Left lung (tissue), 10 donors: ENCODE measurements around the gene RPS6KA2. TPM values are rescaled to one million over a fixed set of nuclear protein-coding genes. Genes with fewer than 3 reads are reported as not detected.

Source experiments
- ATAC-seq: fragments of 200-7000 bp; cut with Tn5 transposase; one replicate; pipeline ENCODE4 v1.9.1; 2020; ENCODE audit warnings: moderate library complexity
- DNase-seq, 4 donors: peaks; one replicate each; pipeline ENCODE4 v3.0.0-alpha.2; 2013 to 2020
- H3K27ac ChIP-seq, 2 donors: fragments of 200-600 bp; sonication (generic) in 1 of 2; one replicate each; pipeline versions ENCODE4 v1.5.0 to v1.8.0; 2020 to 2021
- H3K27me3 ChIP-seq, 2 donors: fragments of 200-600 bp; sonication (generic) in 1 of 2; one replicate each; pipeline versions ENCODE4 v1.5.0 to v1.8.0; 2020 to 2021
- H3K36me3 ChIP-seq, 2 donors: fragments of 200-600 bp; sonication (generic) in 1 of 2; one replicate each; pipeline versions ENCODE4 v1.5.0 to v1.8.0; 2020 to 2021
- H3K4me1 ChIP-seq, 2 donors: fragments of 200-600 bp; one replicate each; pipeline ENCODE4 v1.8.0; 2021
- H3K4me3 ChIP-seq, 2 donors: fragments of 200-600 bp; sonication (generic) in 1 of 2; one replicate each; pipeline versions ENCODE4 v1.5.0 to v1.8.0; 2020 to 2021; ENCODE audit warnings: mild to moderate bottlenecking in 1 of 2
- H3K9me3 ChIP-seq, 2 donors: fragments of 200-600 bp; sonication (generic) in 1 of 2; one replicate each; pipeline versions ENCODE4 v1.5.0 to v1.8.0; 2020 to 2021
- CTCF ChIP-seq, 2 donors: fragments of 200-600 bp; sonication (generic) in 1 of 2; IDR thresholded peaks; one replicate each; pipeline versions ENCODE4 v1.5.0 to v1.8.0; 2021; ENCODE audit warnings: antibody characterized with exemption in 2 of 2
- intact Hi-C, 2 donors: fragments of 100-400 bp; cut with DNase I; formaldehyde crosslinking; loops; one replicate each; pipeline versions ENCODE4 v1.11.2 to v1.14.2; 2022
- polyA plus RNA-seq, 6 donors: library from polyadenylated mRNA; unstranded; fragments of 120-200 nt; gene quantifications; one replicate each; pipeline ENCODE4 v1.2.1, GENCODE V29; 2013; ENCODE audit not compliant: insufficient read length in 6 of 6
- total RNA-seq, 2 donors: library from RNA; stranded (reverse); fragmentation: NEBNext Ultra II Directional; extraction: Animal tissue kit (Norgen Biotek cat#: 25700); gene quantifications; one replicate each; pipeline ENCODE4 v1.2.1, GENCODE V29; 2021
- donor health status: DM: no; HTN: yes; CAD: no.
- donor health status: DM: no; HTN: no; CAD: no.

RPS6KA2 gene
- total and polyA plus RNA-seq, 8 donors: 42.0 to 160 (median 48.0) TPM

- no peak overlapping the region for H3K4me3 ChIP-seq
- no peaks in the 10 kb centered on the region for H3K27me3 ChIP-seq
- peaks cover 0 to 6% of the 10 kb centered on the region in 2 donors for H3K9me3 ChIP-seq
- no peak for ATAC-seq
- no peak for TF ChIP-seq CTCF (IDR thresholded peaks at IDR 0.05)
- intact Hi-C loops: no loop called here
- H3K36me3 ChIP-seq: peaks cover 0 to 3% of the 10 kb centered on the region in 2 donors
- no peak overlapping the region for H3K27ac ChIP-seq
- H3K4me1 ChIP-seq: peaks cover 5 to 32% of the 10 kb centered on the region in 2 donors
- DNase-seq: no peak
Observed at GRCh38 chr6:166575205-166575604, 51.8 kb downstream of the RPS6KA2 start.

DNA sequence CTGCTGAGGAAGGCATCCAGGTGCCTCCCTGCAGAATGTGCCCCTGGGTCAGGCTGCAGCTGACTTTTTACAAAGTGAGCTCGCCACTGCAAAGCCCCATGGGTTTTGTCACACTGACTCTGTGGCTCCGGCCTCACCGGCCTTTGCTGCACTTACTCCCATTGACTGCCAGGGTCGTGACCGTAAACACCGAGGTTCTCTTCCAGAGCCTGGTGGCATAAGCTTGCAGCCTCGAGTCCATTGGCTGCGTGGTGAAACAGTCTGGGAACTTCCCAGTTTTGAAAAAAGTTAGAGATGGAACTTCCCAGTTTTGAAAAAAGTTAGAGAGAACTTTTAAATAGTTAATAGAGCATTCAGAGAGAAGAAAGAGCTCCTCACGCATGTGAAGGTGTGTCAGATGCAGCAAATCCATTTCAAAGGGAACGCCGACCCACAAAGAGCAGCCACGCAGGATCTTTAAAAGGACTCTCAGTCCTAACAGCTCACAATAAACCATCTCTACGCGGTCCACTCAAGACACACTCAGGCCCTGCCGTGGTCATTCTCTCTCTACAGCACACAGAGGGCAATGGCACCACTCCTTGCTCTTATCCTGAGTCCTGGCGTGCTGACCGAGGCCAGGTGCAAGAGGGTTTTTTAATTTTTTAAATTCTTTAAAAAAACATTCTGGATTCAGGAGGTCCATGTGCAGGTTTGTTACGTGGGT lies 53.4 kb downstream of the RPS6KA2 start:
- ATAC-seq: peak; percentile 65
- Histone ChIP-seq H3K27ac (peak overlapping the region in 1 of 2 donors; percentile 33), H3K36me3 (peaks cover 0 to 6% of the 10 kb centered on the region in 2 donors), H3K4me3 (no peak overlapping the region), H3K4me1 (peaks cover 5 to 32% of the 10 kb centered on the region in 2 donors), H3K9me3 (peaks cover 0 to 6% of the 10 kb centered on the region in 2 donors), H3K27me3 (no peaks in the 10 kb centered on the region)
- TF ChIP-seq CTCF (IDR thresholded peaks at IDR 0.05): no peak
- DNase-seq: peak in 1 of 4 donors; percentile 47
- intact Hi-C loops: no loop called here

GRCh38 chr6:166572370-166573261 lies 54.4 kb downstream of the RPS6KA2 start:
- Histone ChIP-seq H3K36me3 (peaks cover 0 to 6% of the 10 kb centered on the region in 2 donors), H3K4me3 (no peak overlapping the region), H3K27me3 (no peaks in the 10 kb centered on the region), H3K9me3 (peaks cover 0 to 6% of the 10 kb centered on the region in 2 donors), H3K27ac (peak overlapping the region; percentile 60 to 76), H3K4me1 (peaks cover 5 to 32% of the 10 kb centered on the region in 2 donors)
- DNase-seq (peak in 3 of 4 donors; percentile 22 to 71 (median 62)), ATAC-seq (peak; percentile 94)
- no peak for TF ChIP-seq CTCF (IDR thresholded peaks at IDR 0.05)
- intact Hi-C loops: no loop called here

DNA sequence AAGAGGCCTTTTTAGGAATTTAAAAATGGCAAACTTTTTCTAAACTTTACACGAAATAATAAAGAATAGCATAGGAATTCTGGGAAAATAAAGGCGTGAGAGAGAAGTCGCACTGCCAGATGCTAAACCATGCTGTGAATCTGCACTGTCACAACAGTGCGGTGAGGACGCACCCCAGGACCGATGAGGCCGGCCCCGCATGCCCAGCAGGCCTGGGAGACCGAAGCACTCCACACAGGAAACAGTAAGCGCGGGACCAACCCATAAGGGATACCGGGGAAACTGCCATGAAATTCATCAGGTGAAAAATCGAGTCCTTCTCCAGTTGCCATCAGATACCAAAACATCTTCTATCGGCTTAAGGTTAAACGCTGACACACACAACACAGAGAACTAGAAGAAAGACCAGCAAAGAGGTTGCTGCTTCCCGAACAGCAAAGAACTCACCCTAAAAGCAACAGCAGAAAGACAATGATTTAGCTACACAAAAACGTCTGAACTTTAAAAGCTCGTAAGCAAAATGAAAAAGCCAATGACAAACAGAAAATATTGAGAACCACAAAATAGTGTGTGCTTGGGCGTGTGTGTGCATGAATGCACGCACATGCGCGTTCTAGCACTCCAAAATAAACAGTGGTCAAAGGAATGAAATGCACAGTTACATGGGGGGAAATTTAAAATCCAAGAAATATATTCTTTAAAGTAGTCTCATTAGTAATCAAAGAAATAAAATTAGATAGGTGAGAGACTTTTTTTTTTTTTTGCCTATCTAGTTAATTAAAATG lies 55.9 kb downstream of the RPS6KA2 start:
- Histone ChIP-seq H3K36me3 (peaks cover 0 to 12% of the 10 kb centered on the region in 2 donors), H3K4me3 (no peak overlapping the region), H3K9me3 (no peaks in the 10 kb centered on the region), H3K27me3 (no peaks in the 10 kb centered on the region), H3K4me1 (peaks cover 5 to 45% of the 10 kb centered on the region in 2 donors), H3K27ac (no peak overlapping the region)
- DNase-seq (peak in 1 of 4 donors; percentile 54), ATAC-seq (no peak)
- TF ChIP-seq CTCF (IDR thresholded peaks at IDR 0.05): no peak
- intact Hi-C loops: no loop called here
